ENCODE results near the gene PSTPIP1. TPM values are rescaled to one million over a fixed set of nuclear protein-coding genes. Genes with fewer than 3 reads are reported as not detected.

The PSTPIP1 gene
- polyA plus RNA-seq, 1 donor (not counting 4 experiments of a cell fraction or from before 2014, with no cell fraction given), result 9.6 TPM

GRCh38 chr15:76987896-76988860 is 6.7 kb upstream of the PSTPIP1 start:
- Histone ChIP-seq H3K9me1 (ENCODE audit: control insufficient read depth, extremely low read depth, insufficient read depth, low read length) (no peaks in the 10 kb centered on the region), H3K27ac (ENCODE audit: control insufficient read depth, insufficient read depth, low read length) (no peak overlapping the region), H3K9ac (ENCODE audit: control insufficient read depth, extremely low read depth, insufficient read depth, low read length) (no peak overlapping the region), H3K4me3 (ENCODE audit: control insufficient read depth in 2 of 3, extremely low read depth in 1 of 3, insufficient read depth in 2 of 3, low read depth in 1 of 3, low read length in 3 of 3) (no peak overlapping the region), H4K20me1 (ENCODE audit: control insufficient read depth, extremely low read depth, insufficient read depth, low read length) (no peaks in the 10 kb centered on the region), H3K27me3 (ENCODE audit: control insufficient read depth, extremely low read depth, insufficient read depth, low read length) (no peaks in the 10 kb centered on the region), H3K4me2 (ENCODE audit: control insufficient read depth, extremely low read depth, insufficient read depth, low read depth, low read length) (no peak overlapping the region), H3K79me2 (ENCODE audit: control insufficient read depth, insufficient read depth, low read length) (no peaks in the 10 kb centered on the region), H3K4me1 (ENCODE audit: control insufficient read depth, extremely low read depth, insufficient read depth, low read length) (no peaks in the 10 kb centered on the region), H2AFZ (ENCODE audit: control insufficient read depth, low read length) (no peak overlapping the region), H3K36me3 (ENCODE audit: control insufficient read depth in 2 of 2, extremely low read depth in 1 of 2, insufficient read depth in 2 of 2, low read length in 2 of 2) (no peaks in the 10 kb centered on the region), H3K9me3 (ENCODE audit: control insufficient read depth, low read depth, low read length) (no peaks in the 10 kb centered on the region)
- dilution Hi-C loops (cut with MboI; ENCODE audit: extremely low pct_ligation_motif_present, low sequenced_read_pairs), result no loop called here
- no peak for DNase-seq (ENCODE audit: low read depth, low spot score)
- no peak for TF ChIP-seq EZH2 (IDR thresholded peaks at IDR 0.05; ENCODE audit: low read length)
- no peak for TF ChIP-seq CTCF (optimal IDR thresholded peaks at IDR 0.05 in 1 of 3, IDR thresholded peaks at IDR 0.05 in 1 of 3, conservative IDR thresholded peaks at IDR 0.05 in 1 of 3; ENCODE audit: extremely low read depth in 1 of 3, insufficient read depth in 2 of 3, low read length in 3 of 3)
- FAIRE-seq, result no peak

- Histone ChIP-seq H3K36me3 (ENCODE audit: control insufficient read depth in 2 of 2, extremely low read depth in 1 of 2, insufficient read depth in 2 of 2, low read length in 2 of 2) (no peaks in the 10 kb centered on the region), H3K27ac (ENCODE audit: control insufficient read depth, insufficient read depth, low read length) (no peak overlapping the region), H3K4me1 (ENCODE audit: control insufficient read depth, extremely low read depth, insufficient read depth, low read length) (peaks cover 8% of the 10 kb centered on the region), H3K4me2 (ENCODE audit: control insufficient read depth, extremely low read depth, insufficient read depth, low read depth, low read length) (no peak overlapping the region), H3K4me3 (ENCODE audit: control insufficient read depth in 2 of 3, extremely low read depth in 1 of 3, insufficient read depth in 2 of 3, low read depth in 1 of 3, low read length in 3 of 3) (no peak overlapping the region), H3K9ac (ENCODE audit: control insufficient read depth, extremely low read depth, insufficient read depth, low read length) (no peak overlapping the region), H2AFZ (ENCODE audit: control insufficient read depth, low read length) (no peak overlapping the region), H3K79me2 (ENCODE audit: control insufficient read depth, insufficient read depth, low read length) (no peaks in the 10 kb centered on the region), H3K9me3 (ENCODE audit: control insufficient read depth, low read depth, low read length) (no peaks in the 10 kb centered on the region), H3K9me1 (ENCODE audit: control insufficient read depth, extremely low read depth, insufficient read depth, low read length) (no peaks in the 10 kb centered on the region), H3K27me3 (ENCODE audit: control insufficient read depth, extremely low read depth, insufficient read depth, low read length) (no peaks in the 10 kb centered on the region), H4K20me1 (ENCODE audit: control insufficient read depth, extremely low read depth, insufficient read depth, low read length) (no peaks in the 10 kb centered on the region)
- TF ChIP-seq EZH2 (IDR thresholded peaks at IDR 0.05; ENCODE audit: low read length) (no peak), CTCF (optimal IDR thresholded peaks at IDR 0.05 in 1 of 3, IDR thresholded peaks at IDR 0.05 in 1 of 3, conservative IDR thresholded peaks at IDR 0.05 in 1 of 3; ENCODE audit: extremely low read depth in 1 of 3, insufficient read depth in 2 of 3, low read length in 3 of 3) (no peak)
- dilution Hi-C loops (cut with MboI; ENCODE audit: extremely low pct_ligation_motif_present, low sequenced_read_pairs), result no loop called here
- no peak for DNase-seq (ENCODE audit: low read depth, low spot score)
- FAIRE-seq, result no peak
These were observed 5.8 kb upstream of the PSTPIP1 start for GRCh38 chr15:76988867-76989780.
